Ovary (tissue), 9 donors: ENCODE measurements around the gene SLC26A2. TPM values are rescaled to one million over a fixed set of nuclear protein-coding genes. Genes with fewer than 3 reads are reported as not detected.

ENCODE experiments used
- DNase-seq, 5 donors: peaks; one replicate each; pipeline ENCODE4 v3.0.0-alpha.2; 2019 to 2020
- H3K27ac ChIP-seq, 2 donors: fragments of 200-600 bp; one replicate each; pipeline versions ENCODE4 v1.5.1 to v1.8.0; 2019 to 2022
- H3K27me3 ChIP-seq: fragments of 200-600 bp; one replicate; pipeline ENCODE4 v1.8.0; 2022
- H3K36me3 ChIP-seq: fragments of 200-600 bp; sonication (generic); one replicate; pipeline ENCODE4 v1.5.1; 2019
- H3K4me1 ChIP-seq: one replicate; pipeline ENCODE4 v1.8.1; 2013; ENCODE audit warnings: mild to moderate bottlenecking, moderate library complexity; ENCODE audit not compliant: insufficient read depth
- H3K4me3 ChIP-seq: fragments of 200-600 bp; sonication (generic); one replicate; pipeline ENCODE4 v1.5.1; 2017
- H3K9me3 ChIP-seq, 2 donors: fragments of 200-600 bp in 1 of 2; sonication (generic) in 1 of 2; one replicate each; pipeline versions ENCODE4 v1.5.1 to v1.8.1; 2013 to 2019; ENCODE audit warnings: mild to moderate bottlenecking in 1 of 2, moderate library complexity in 1 of 2
- EP300 ChIP-seq: sonication (generic); formaldehyde crosslinking; IDR thresholded peaks from one replicate; pipeline ENCODE4 v1.6.1; 2017; ENCODE audit warnings: antibody characterized with exemption
- POLR2A ChIP-seq: fragments of 450-650 bp; IDR thresholded peaks from one replicate; pipeline ENCODE4 v1.6.1; 2017; ENCODE audit warnings: antibody characterized with exemption, mild to moderate bottlenecking, moderate library complexity
- WGBS, 3 donors: extraction: QIAGEN DNeasy Blood & Tissue Kit in 1 of 3; methylation state at CpG; one replicate each; pipeline versions ENCODE4 v1.1.5 to v1.1.7; 2013 to 2017; 5-methylcytosine and 5-hydroxymethylcytosine counted together
- intact Hi-C, 4 donors: fragments of 100-400 bp; cut with DNase I; formaldehyde crosslinking; loops; one replicate each; pipeline versions ENCODE4 v1.11.0 to v1.15.1; 2022 to 2023
- polyA plus RNA-seq, 2 donors: library from polyadenylated mRNA; stranded (reverse); fragments of 200-250 nt in 1 of 2; fragments of 350-450 nt in 1 of 2; fragmentation: Illumina TruSeq in 1 of 2; extraction: RNeasy Lipid Tissue Mini Kit (QIAGEN cat#74804) in 1 of 2; gene quantifications; one replicate each; pipeline ENCODE4 v1.2.3, GENCODE V29; 2013 to 2014
- total RNA-seq, 7 donors: library from RNA; depleted of rRNA in 2 of 7; stranded (reverse); fragments of >200 nt in 2 of 7; fragmentation: NEBNext Ultra II Directional in 3 of 7; extraction: Animal tissue kit (Norgen Biotek cat#: 25700) in 3 of 7; gene quantifications; one replicate each; pipeline versions ENCODE4 v1.1.0 to v1.2.4, GENCODE V29; 2016 to 2023
- TF ChIP-seq, protein P1 (sequence below), 3 donors: fragments of 450-650 bp in 2 of 3; fragments of 200-600 bp in 1 of 3; IDR thresholded peaks; one replicate each; pipeline versions ENCODE4 v1.5.1 to v1.8.0; 2016 to 2022; ENCODE audit warnings: antibody characterized with exemption in 3 of 3, mild to moderate bottlenecking in 1 of 3
- donor health status: DM: no; HTN: no; CAD: no; lungs with moderate emphysema.
- donor health status: DM: no; HTN: no; CAD: no.
- donor health status: Bipolar disorder and iron deficiency.
- donor health status: DM: yes; HTN: yes; CAD: no.
- donor health status: DM: no; HTN: no; CAD: no.
- donor health status: DM: yes; HTN: yes; CAD: no.

SLC26A2 gene
- total and polyA plus RNA-seq, 9 donors: 4.4 to 19.0 (median 13.3) TPM

DNA sequence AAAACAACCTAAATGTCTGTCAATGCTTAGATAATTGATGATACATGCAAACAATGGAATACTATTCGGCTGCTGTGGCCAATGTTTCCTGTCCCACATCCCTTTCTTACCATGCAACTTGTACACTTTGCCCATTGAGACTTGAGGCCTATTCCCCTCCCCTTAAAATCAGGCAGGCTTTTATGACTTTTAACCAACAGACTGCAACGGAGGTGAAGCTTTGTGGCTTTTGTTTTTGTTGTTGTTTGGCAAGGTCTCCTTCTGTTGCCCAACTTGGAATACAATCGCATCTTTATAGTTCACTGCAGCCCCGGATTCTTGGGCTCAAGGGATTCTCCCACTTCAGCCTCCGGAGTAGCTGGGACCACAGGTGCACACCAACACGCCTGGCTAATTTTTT, 5.8 kb upstream of the SLC26A2 start:
- Histone ChIP-seq H3K36me3 (no peaks in the 10 kb centered on the region), H3K4me1 (peaks cover 3% of the 10 kb centered on the region), H3K4me3 (no peak overlapping the region), H3K27me3 (no peaks in the 10 kb centered on the region), H3K27ac (no peak overlapping the region), H3K9me3 (no peaks in the 10 kb centered on the region)
- DNase-seq: no peak
- TF ChIP-seq POLR2A (no peak), EP300 (no peak)
- TF ChIP-seq, protein P1, sequence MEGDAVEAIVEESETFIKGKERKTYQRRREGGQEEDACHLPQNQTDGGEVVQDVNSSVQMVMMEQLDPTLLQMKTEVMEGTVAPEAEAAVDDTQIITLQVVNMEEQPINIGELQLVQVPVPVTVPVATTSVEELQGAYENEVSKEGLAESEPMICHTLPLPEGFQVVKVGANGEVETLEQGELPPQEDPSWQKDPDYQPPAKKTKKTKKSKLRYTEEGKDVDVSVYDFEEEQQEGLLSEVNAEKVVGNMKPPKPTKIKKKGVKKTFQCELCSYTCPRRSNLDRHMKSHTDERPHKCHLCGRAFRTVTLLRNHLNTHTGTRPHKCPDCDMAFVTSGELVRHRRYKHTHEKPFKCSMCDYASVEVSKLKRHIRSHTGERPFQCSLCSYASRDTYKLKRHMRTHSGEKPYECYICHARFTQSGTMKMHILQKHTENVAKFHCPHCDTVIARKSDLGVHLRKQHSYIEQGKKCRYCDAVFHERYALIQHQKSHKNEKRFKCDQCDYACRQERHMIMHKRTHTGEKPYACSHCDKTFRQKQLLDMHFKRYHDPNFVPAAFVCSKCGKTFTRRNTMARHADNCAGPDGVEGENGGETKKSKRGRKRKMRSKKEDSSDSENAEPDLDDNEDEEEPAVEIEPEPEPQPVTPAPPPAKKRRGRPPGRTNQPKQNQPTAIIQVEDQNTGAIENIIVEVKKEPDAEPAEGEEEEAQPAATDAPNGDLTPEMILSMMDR (IDR thresholded peaks at IDR 0.05): no peak
- 77 to 82% (median 80%) methylated on average over 6 of the region's 6 CpGs for WGBS, 3 donors
- intact Hi-C loops: no loop called here

GRCh38 chr5:149956685-149957084, 3.9 kb upstream of the SLC26A2 start:
- H3K4me3 ChIP-seq: no peak overlapping the region
- H3K36me3 ChIP-seq: no peaks in the 10 kb centered on the region
- peaks cover 5% of the 10 kb centered on the region for H3K4me1 ChIP-seq
- intact Hi-C loops: no loop called here
- H3K9me3 ChIP-seq: no peaks in the 10 kb centered on the region
- no peak for TF ChIP-seq EP300
- TF ChIP-seq, protein P1 (IDR thresholded peaks at IDR 0.05): no peak
- TF ChIP-seq POLR2A: no peak
- 73 to 86% (median 74%) methylated on average over 5 of the region's 5 CpGs for WGBS, 3 donors
- DNase-seq: no peak
- H3K27ac ChIP-seq: no peak overlapping the region
- no peaks in the 10 kb centered on the region for H3K27me3 ChIP-seq

- no peaks in the 10 kb centered on the region for H3K27me3 ChIP-seq
- 81 to 86% (median 86%) methylated on average over 4 of the region's 4 CpGs for WGBS, 3 donors
- peaks cover 5% of the 10 kb centered on the region for H3K4me1 ChIP-seq
- H3K9me3 ChIP-seq: no peaks in the 10 kb centered on the region
- TF ChIP-seq POLR2A: no peak
- TF ChIP-seq, protein P1 (IDR thresholded peaks at IDR 0.05): no peak
- no peak for TF ChIP-seq EP300
- no peaks in the 10 kb centered on the region for H3K36me3 ChIP-seq
- intact Hi-C loops: no loop called here
- H3K4me3 ChIP-seq: no peak overlapping the region
- no peak overlapping the region for H3K27ac ChIP-seq
- DNase-seq: no peak
Observed at GRCh38 chr5:149957855-149958254, 2.7 kb upstream of the SLC26A2 start.

DNA sequence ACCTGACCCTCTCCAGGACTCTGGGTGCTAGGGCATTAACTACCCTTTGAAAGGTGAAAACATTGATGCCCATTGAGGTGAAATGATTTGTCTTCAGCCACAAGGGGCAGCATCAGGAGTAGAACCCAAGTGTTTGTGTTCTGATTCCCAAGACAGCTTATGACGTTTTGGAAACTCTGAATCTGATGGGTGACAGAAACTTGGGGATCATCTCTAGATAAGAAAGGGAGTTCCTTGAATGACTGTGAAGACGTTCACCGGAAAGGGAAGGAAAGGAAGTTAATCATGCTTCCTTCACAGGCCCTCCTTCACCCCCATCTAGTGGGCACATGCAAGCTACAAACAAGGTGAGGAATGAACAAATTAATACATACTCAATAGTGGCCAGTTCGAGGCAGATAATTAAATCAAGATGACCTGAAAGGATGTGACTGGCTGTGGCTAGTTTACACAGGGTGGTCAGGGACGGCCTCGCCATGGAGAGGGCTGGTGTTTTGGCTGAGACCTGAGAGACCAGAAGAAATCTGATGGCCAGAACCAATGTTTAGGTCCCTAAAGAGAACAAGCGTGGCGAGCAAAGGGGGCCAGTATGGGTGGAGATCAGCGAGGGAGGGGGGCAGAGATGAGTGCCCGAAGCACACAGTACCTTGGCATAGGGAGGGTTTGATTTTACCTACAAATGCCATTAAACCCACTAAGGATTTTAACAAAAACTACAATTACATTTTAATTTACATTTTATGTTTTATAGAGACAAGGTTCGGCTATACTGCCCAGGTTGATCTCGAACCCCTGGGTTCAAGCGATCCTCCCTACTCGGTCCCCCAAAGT, 937 bp upstream of the SLC26A2 start:
- intact Hi-C loops: no loop called here

More for the DNA sequence above, 937 bp upstream of the SLC26A2 start:
- H3K4me1 ChIP-seq: peaks cover 5% of the 10 kb centered on the region
- TF ChIP-seq, protein P1 (IDR thresholded peaks at IDR 0.05): peak in 2 of 3 donors; percentile 31 to 41
- TF ChIP-seq POLR2A (no peak), EP300 (no peak)
- peak overlapping the region; percentile 8 to 86 for H3K27ac ChIP-seq
- DNase-seq: peak in 2 of 5 donors; percentile 28 to 38
- H3K36me3 ChIP-seq: no peaks in the 10 kb centered on the region
- H3K9me3 ChIP-seq: no peaks in the 10 kb centered on the region
- H3K27me3 ChIP-seq: no peaks in the 10 kb centered on the region
- H3K4me3 ChIP-seq: peak overlapping the region; percentile 44
- WGBS, 3 donors: 32 to 51% (median 48%) methylated on average over 14 of the region's 14 CpGs
